GM10266 (cell line): Measurements from ENCODE around the gene PPP4R3A.
"Not testable (repeated sequence)": the region's sequence is repeated elsewhere in the genome, so short reads cannot be mapped to it uniquely, and the experiment has no call there.

Experiments
- DNase-seq: peaks from one replicate; pipeline ENCODE4 v3.0.0; 2012; ENCODE audit errors: extremely low spot score
- CTCF ChIP-seq: IDR thresholded peaks from 2 replicates; pipeline ENCODE4 v1.5.1; 2012; ENCODE audit warnings: mild to moderate bottlenecking, low read depth; ENCODE audit not compliant: control insufficient read depth, insufficient read depth; ENCODE audit errors: missing control alignments

PPP4R3A gene

GRCh38 chr14:91536327-91536726 is 26.2 kb upstream of the PPP4R3A start:
- DNase-seq, result no peak
- TF ChIP-seq CTCF, result no peak

- DNase-seq, result not testable (repeated sequence)
Observed at GRCh38 chr14:91534059-91534458, 23.9 kb upstream of the PPP4R3A start.

DNA sequence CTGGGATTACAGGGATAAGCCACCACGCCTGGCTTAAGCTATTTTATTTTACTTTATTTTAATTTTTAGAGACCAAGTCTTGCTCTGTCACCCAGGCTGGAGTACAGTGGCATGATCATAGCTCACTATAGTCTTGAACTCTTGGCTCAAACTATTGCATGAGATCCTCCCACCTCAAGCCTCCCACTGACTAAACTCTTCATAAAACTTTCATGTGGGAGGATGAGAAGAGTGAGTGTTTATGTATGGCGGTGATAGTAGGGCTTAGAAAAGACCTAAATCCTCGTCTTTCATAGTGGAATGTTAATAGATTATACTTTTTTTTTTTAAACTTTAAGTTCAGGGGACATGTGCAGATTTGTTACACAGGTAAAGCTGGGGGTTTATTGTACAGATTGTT is 23.5 kb upstream of the PPP4R3A start:
- no peak for TF ChIP-seq CTCF
- DNase-seq, result no peak

DNA sequence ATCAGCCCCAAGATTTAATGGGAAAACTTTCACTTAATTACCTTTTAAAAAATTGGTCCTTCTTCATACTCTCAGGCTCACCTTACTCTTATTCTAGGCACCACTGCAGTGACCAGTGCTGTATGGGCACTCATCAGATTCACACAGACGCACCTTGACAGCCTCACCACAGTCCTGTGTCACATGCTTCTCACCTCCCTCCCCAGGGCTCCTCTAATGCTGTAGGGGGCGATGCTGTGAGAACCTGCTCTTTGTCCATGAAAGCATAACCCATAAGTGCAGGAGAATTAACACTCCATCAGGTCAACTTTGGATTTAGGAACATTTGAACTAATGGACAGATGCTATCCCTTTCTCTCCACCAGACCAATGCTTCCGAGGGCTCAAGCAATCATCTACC is 13.9 kb upstream of the PPP4R3A start:
- no peak for DNase-seq
- TF ChIP-seq CTCF, result no peak

DNA sequence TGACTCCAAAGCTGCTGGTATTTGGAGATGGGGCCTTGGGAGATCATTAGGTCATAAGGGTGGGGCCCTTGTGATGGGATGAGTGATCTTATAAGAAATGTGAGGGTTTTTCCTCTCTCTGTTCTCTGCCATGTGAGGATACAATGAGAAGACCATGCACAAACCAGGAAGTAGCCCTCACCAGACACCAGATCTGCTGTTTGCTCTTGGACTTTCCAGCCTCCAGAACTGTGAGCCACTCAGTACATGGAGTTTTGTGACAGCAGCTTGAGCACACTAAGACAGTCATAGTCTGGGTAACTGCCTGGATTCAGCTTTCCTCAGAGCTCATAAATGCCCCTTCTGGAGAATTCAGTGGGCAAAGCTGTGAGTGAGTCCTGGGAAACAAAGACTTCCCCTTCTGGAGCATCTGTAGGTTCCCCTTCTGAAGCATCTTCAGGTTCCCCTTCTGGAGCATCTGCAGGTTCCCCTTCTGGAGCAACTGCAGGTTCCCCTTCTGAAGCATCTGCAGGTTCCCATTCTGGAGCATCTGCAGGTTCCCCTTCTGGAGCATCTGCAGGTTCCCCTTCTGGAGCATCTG is 11.0 kb upstream of the PPP4R3A start:
- DNase-seq, result no peak
- no peak for TF ChIP-seq CTCF

GRCh38 chr14:91520138-91520537 is 10.0 kb upstream of the PPP4R3A start:
- no peak for DNase-seq
- no peak for TF ChIP-seq CTCF

- DNase-seq, result no peak
- TF ChIP-seq CTCF, result no peak
Observed at GRCh38 chr14:91519239-91520036, 9.3 kb upstream of the PPP4R3A start.
